HepG2 (cell line): ENCODE measurements around the gene PRKAG3. TPM values are rescaled to one million over a fixed set of nuclear protein-coding genes. Genes with fewer than 3 reads are reported as not detected.
A peak's percentile ranks its signal among the peaks of the same experiment; 100 is the strongest.

ENCODE experiments used
- BHLHE40 ChIP-seq: IDR thresholded peaks from 2 replicates; pipeline ENCODE4 v1.6.1; 2011; ENCODE audit warnings: low read length, improper control_type of control experiment
- CHD2 ChIP-seq: IDR thresholded peaks from 2 replicates; pipeline ENCODE4 v1.6.1; 2011; ENCODE audit warnings: low read depth, low read length, improper control_type of control experiment
- PAXIP1 ChIP-seq: sonication (generic); formaldehyde crosslinking; conservative IDR thresholded peaks from 2 replicates; pipeline ENCODE4 v1.4.0; 2020; ENCODE audit warnings: mild to moderate bottlenecking, missing genetic modification reagents, moderate library complexity
- PHF20 ChIP-seq: sonication (generic); formaldehyde crosslinking; IDR thresholded peaks from 2 replicates; pipeline ENCODE4 v1.5.0; 2020; ENCODE audit warnings: mild to moderate bottlenecking, missing genetic modification reagents
- PRDM15 ChIP-seq: sonication (generic); formaldehyde crosslinking; IDR thresholded peaks from 2 replicates; pipeline ENCODE4 v1.4.0; 2020; ENCODE audit warnings: missing genetic modification reagents
- RFXANK ChIP-seq: IDR thresholded peaks from 2 replicates; pipeline ENCODE4 v1.6.1; 2016
- SMAD3 ChIP-seq: sonication (generic); formaldehyde crosslinking; IDR thresholded peaks from 2 replicates; pipeline ENCODE4 v1.4.0; 2020; ENCODE audit warnings: missing genetic modification reagents
- SP2 ChIP-seq: sonication (generic); formaldehyde crosslinking; IDR thresholded peaks from 2 replicates; pipeline ENCODE4 v1.5.1; 2020; ENCODE audit warnings: mild to moderate bottlenecking, missing genetic modification reagents
- ZBTB14 ChIP-seq: sonication (generic); formaldehyde crosslinking; IDR thresholded peaks from 2 replicates; pipeline ENCODE4 v1.4.0; 2020; ENCODE audit warnings: missing genetic modification reagents
- ZGPAT ChIP-seq: IDR thresholded peaks from 2 replicates; pipeline ENCODE4 v1.6.1; 2016; ENCODE audit warnings: mild to moderate bottlenecking
- ZIK1 ChIP-seq: sonication (generic); formaldehyde crosslinking; IDR thresholded peaks from 2 replicates; pipeline ENCODE4 v1.5.0; 2020; ENCODE audit warnings: mild to moderate bottlenecking, low read depth, missing genetic modification reagents, borderline replicate concordance
- ZNF30 ChIP-seq: sonication (generic); formaldehyde crosslinking; IDR thresholded peaks from 2 replicates; pipeline ENCODE4 v1.5.0; 2020; ENCODE audit warnings: mild to moderate bottlenecking, missing genetic modification reagents
- ZNF33B ChIP-seq: sonication (generic); formaldehyde crosslinking; IDR thresholded peaks from 2 replicates; pipeline ENCODE4 v1.5.1; 2020; ENCODE audit warnings: mild to moderate bottlenecking, missing genetic modification reagents
- ZNF614 ChIP-seq: IDR thresholded peaks from 2 replicates; pipeline ENCODE4 v1.6.1; 2018; ENCODE audit warnings: missing biosample characterization, missing genetic modification reagents, inconsistent platforms, borderline replicate concordance
- ZNF800 ChIP-seq: sonication (generic); formaldehyde crosslinking; IDR thresholded peaks from 2 replicates; pipeline ENCODE4 v1.4.0; 2020; ENCODE audit warnings: missing genetic modification reagents
- polyA plus RNA-seq, 8 experiments: library from polyadenylated mRNA; depleted of rRNA in 3 of 8; stranded (reverse) in 7 of 8; unstranded in 1 of 8; fragments of >200 nt; fragmentation: Illumina TruSeq in 4 of 8; extraction: Trizol in 4 of 8; gene quantifications; 2 replicates each; pipeline versions ENCODE4 v1.2.1 to v1.2.3, GENCODE V29; 2011 to 2016; ENCODE audit warnings: low read depth in 4 of 8, missing spikeins in 1 of 8, mixed read lengths in 1 of 8; ENCODE audit not compliant: insufficient read depth in 1 of 8
- total RNA-seq, 5 experiments: library from RNA; depleted of rRNA; stranded (reverse); fragments of >200 nt; fragmentation: Illumina TruSeq; extraction: Trizol; gene quantifications; 2 replicates each; pipeline ENCODE4 v1.2.3, GENCODE V29; 2016; ENCODE audit warnings: low read depth in 1 of 5

Gene PRKAG3
- total and polyA plus RNA-seq, 2 of the 13 experiments (the other 11 are each of a cell fraction or from before 2014, with no cell fraction given): not detected

- TF ChIP-seq ZGPAT (CRISPR knock-in tag) (peak; percentile 89), ZNF614 (CRISPR knock-in tag) (peak; percentile 71; the same call in 1 of the 2 replicates), PAXIP1 (CRISPR knock-in tag) (peak; percentile 66), ZIK1 (CRISPR knock-in tag) (no peak), BHLHE40 (0 out of 2 replicates have a peak, but pooled peaks have one; percentile 51), ZNF800 (CRISPR knock-in tag) (no peak), PRDM15 (CRISPR knock-in tag) (peak; percentile 73; the same call in 1 of the 2 replicates), SMAD3 (peak; percentile 90), ZNF30 (CRISPR knock-in tag) (no peak), SP2 (CRISPR knock-in tag) (no peak), ZBTB14 (CRISPR knock-in tag) (no peak), PHF20 (CRISPR knock-in tag) (peak; percentile 19; the same call in 1 of the 2 replicates), ZNF33B (CRISPR knock-in tag) (no peak), CHD2 (no peak), RFXANK (CRISPR knock-in tag) (0 out of 2 replicates have a peak, but pooled peaks have one; percentile 47)
Measured at GRCh38 chr2:218806346-218806978, 25.1 kb downstream of the PRKAG3 start (continued).
